ENCODE measurements around the gene SOBP. TPM values are rescaled to one million over a fixed set of nuclear protein-coding genes. Genes with fewer than 3 reads are reported as not detected.

Gene SOBP
- total RNA-seq, 4 donors from 2014 or later: 5.6 to 21.4 (median 18.1) TPM

DNA sequence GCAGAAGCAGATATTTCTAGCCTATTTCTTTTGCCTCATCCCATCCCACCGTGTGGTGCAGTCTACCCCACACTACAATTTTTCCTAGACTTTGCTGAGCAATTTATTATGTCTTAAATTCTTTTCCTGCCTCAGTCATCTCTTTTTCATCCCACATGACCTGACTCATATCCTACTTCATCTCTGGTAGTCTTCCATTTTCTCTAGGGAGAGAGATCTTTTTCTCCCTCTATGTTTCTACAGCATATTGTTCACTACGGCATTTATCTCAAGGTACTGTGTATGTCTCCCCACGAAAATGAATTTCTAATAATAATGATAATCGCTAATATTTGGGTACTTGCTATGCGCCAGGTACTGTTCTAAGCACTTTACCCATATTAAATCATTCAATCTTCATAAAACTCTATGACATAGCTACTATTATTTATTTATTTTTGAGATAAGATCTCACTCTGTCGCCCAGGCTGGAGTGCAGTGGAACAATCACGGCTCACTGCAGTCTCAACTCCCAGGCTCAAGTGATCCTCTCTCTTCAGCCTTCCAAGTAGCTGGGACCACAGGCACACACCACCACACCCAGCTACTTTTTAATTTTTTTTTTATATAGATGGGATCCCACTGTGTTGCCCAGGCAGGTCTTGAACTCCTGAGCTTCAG lies 46.2 kb upstream of the SOBP start:
- no peak for DNase-seq
- H3K4me3 ChIP-seq (replicated peaks in 1 of 3): no peak overlapping the region
- peaks cover 14 to 30% of the 10 kb centered on the region in 2 donors for H3K4me1 ChIP-seq
- H3K27ac ChIP-seq: no peak overlapping the region
- TF ChIP-seq, protein P1, sequence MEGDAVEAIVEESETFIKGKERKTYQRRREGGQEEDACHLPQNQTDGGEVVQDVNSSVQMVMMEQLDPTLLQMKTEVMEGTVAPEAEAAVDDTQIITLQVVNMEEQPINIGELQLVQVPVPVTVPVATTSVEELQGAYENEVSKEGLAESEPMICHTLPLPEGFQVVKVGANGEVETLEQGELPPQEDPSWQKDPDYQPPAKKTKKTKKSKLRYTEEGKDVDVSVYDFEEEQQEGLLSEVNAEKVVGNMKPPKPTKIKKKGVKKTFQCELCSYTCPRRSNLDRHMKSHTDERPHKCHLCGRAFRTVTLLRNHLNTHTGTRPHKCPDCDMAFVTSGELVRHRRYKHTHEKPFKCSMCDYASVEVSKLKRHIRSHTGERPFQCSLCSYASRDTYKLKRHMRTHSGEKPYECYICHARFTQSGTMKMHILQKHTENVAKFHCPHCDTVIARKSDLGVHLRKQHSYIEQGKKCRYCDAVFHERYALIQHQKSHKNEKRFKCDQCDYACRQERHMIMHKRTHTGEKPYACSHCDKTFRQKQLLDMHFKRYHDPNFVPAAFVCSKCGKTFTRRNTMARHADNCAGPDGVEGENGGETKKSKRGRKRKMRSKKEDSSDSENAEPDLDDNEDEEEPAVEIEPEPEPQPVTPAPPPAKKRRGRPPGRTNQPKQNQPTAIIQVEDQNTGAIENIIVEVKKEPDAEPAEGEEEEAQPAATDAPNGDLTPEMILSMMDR (IDR thresholded peaks at IDR 0.05): no peak
- no peak for TF ChIP-seq POLR2A (IDR thresholded peaks at IDR 0.05)
- 88 to 93% methylated on average over 7 of the region's 7 CpGs for WGBS, 2 donors
- intact Hi-C loops (cut with DNase I): no loop called here
- H3K9me3 ChIP-seq: no peaks in the 10 kb centered on the region
- H3K27me3 ChIP-seq: no peaks in the 10 kb centered on the region
- no peaks in the 10 kb centered on the region for H3K36me3 ChIP-seq

DNA sequence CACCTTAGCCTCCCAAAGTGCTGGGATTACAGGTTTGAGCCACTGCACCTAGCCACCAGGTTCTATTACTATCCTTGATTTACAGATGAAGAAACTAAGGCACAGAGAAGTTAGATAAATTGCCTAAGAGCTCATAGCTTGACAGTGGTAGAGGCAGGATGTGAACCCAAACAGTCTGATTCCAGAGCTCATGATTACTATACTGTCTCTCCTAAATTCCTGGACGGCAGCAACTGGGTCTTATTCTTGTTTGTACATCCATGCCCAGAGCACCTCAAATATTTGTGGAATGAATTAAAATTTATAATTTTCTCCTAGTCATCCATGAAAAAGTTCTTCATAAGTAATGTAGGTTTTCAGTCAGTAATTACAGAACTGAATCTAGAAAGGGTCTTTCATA lies 45.6 kb upstream of the SOBP start:
- no peak for DNase-seq
- Histone ChIP-seq H3K27ac (no peak overlapping the region), H3K4me1 (peaks cover 14 to 27% of the 10 kb centered on the region in 2 donors), H3K27me3 (no peaks in the 10 kb centered on the region), H3K9me3 (no peaks in the 10 kb centered on the region), H3K36me3 (no peaks in the 10 kb centered on the region), H3K4me3 (replicated peaks in 1 of 3) (no peak overlapping the region)
- intact Hi-C loops (cut with DNase I): no loop called here
- TF ChIP-seq, protein P1 (IDR thresholded peaks at IDR 0.05): no peak
- TF ChIP-seq POLR2A (IDR thresholded peaks at IDR 0.05): no peak
- 87 to 100% methylated on average over 1 of the region's 1 CpG for WGBS, 2 donors

DNA sequence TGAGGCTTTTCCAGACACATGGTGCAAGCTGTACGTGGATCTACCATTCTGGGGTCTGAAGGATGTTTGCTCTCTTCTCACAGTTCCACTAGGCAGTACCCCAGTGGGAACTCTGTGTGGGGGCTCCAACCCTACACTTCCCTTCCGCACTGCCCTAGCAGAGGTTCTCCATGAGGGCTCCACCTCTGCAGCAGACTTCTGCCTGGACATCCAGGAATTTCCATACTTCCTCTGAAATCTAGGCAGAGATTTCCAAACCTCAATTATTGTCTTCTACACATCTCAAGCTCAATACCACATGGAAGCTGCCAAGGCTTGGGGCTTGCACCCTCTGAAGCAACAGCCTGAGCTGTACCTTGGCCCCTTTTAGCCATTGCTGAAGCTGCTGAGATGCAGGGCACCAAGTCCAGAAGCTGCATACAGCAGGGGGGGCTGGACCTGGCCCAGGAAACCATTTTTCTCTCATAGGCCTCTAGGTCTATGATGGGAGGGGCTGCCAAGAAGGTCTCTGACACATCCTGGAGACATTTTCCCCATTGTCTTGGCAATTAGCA lies 42.2 kb upstream of the SOBP start:
- WGBS, 2 donors: 100% methylated on average over 2 of the region's 2 CpGs
- intact Hi-C loops (cut with DNase I): no loop called here
- TF ChIP-seq, protein P1 (IDR thresholded peaks at IDR 0.05): no peak
- TF ChIP-seq POLR2A (IDR thresholded peaks at IDR 0.05): no peak
- Histone ChIP-seq H3K27ac (no peak overlapping the region), H3K27me3 (no peaks in the 10 kb centered on the region), H3K4me1 (peaks cover 0 to 3% of the 10 kb centered on the region in 2 donors), H3K9me3 (no peaks in the 10 kb centered on the region), H3K36me3 (no peaks in the 10 kb centered on the region), H3K4me3 (replicated peaks in 1 of 3) (no peak overlapping the region)
- no peak for DNase-seq

DNA sequence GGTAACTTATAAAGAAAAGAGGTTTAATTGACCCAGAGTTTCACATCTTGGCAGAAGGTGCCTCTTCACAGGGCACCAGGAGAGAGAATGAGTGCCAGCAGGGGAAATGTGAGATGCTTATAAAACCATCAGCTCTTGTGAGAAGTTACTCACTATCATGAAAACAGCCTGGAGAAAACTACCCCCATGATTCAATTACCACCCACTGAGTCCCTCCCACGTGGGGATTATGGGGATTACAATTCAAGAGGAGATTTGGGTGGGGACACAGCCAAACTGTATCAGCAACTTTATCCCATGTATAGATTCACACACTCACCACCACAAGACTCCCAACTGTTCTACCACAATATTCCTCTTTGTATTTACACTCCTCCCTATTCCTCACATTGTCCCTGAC lies 41.1 kb upstream of the SOBP start:
- WGBS, 2 donors: 79 to 82% methylated on average over 1 of the region's 1 CpG
- Histone ChIP-seq H3K27me3 (no peaks in the 10 kb centered on the region), H3K4me1 (no peaks in the 10 kb centered on the region), H3K9me3 (no peaks in the 10 kb centered on the region), H3K36me3 (no peaks in the 10 kb centered on the region), H3K4me3 (replicated peaks in 1 of 3) (no peak overlapping the region), H3K27ac (no peak overlapping the region)
- DNase-seq: no peak
- TF ChIP-seq, protein P1 (IDR thresholded peaks at IDR 0.05): no peak
- intact Hi-C loops (cut with DNase I): no loop called here

DNA sequence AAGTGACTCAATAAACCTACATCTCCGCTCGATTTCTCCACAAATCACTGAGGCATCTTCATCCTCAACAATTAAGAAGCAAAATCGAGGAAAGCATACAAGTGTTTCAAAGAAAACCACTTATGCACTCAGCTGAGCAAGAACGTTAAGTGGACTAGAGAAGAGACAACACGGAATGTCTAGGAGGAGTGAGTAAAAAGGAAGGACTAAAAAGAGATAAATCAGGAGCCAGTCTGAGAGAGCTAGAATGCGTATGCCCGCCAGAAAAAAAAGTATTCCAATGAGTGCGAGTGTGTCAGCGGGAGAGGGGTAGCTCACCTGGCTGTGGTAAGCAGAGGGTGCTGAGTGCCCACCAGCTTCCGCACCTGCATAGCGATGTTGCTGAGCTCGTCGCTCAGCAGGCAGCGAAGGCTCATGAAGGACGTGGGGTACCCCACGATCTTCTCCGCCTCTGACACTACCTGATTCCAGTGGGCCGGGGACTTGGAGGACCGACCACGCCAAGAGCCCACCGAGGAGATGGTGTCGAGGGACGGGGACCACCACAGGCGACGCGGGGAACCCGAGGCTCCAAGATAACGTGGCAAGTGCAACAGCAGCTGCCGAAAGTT lies 31.1 kb upstream of the SOBP start:
- TF ChIP-seq, protein P1 (IDR thresholded peaks at IDR 0.05): no peak
- TF ChIP-seq POLR2A (IDR thresholded peaks at IDR 0.05): no peak
- peaks cover 0 to 9% of the 10 kb centered on the region in 2 donors for H3K4me1 ChIP-seq
- 0 to 1% methylated on average over 27 of the region's 29 CpGs for WGBS, 2 donors
- H3K36me3 ChIP-seq: no peaks in the 10 kb centered on the region
- H3K27me3 ChIP-seq: no peaks in the 10 kb centered on the region
- DNase-seq: peak; percentile 39 to 61
- H3K9me3 ChIP-seq: no peaks in the 10 kb centered on the region
- intact Hi-C loops (cut with DNase I): no loop called here
- peak overlapping the region; percentile 47 to 87 (median 86) for H3K27ac ChIP-seq
- peak overlapping the region; percentile 75 to 95 (median 86) for H3K4me3 ChIP-seq (replicated peaks in 1 of 3)

Measured in thyroid gland (tissue), 4 donors.